GM12873 (cell line): ENCODE data around the gene IFNLR1.

Experiments
- CTCF ChIP-seq: IDR thresholded peaks from 2 replicates; pipeline ENCODE4 v1.5.1; 2012; ENCODE audit warnings: low read depth, mild to moderate bottlenecking, moderate library complexity, low read length, control low read depth; ENCODE audit not compliant: insufficient read depth; ENCODE audit errors: missing control alignments

IFNLR1 gene

GRCh38 chr1:24107462-24108138, 79.5 kb downstream of the IFNLR1 start:
- no peak for TF ChIP-seq CTCF

- TF ChIP-seq CTCF = no peak
Measured at GRCh38 chr1:24105368-24106160, 81.5 kb downstream of the IFNLR1 start.

GRCh38 chr1:24104854-24105253, 82.2 kb downstream of the IFNLR1 start:
- TF ChIP-seq CTCF = no peak
